Measurements from ENCODE around the gene ZNF410. TPM values are rescaled to one million over a fixed set of nuclear protein-coding genes. Genes with fewer than 3 reads are reported as not detected.
A peak's percentile ranks its signal among the peaks of the same experiment; 100 is the strongest.

Gene ZNF410
- total and polyA plus RNA-seq, 2 of the 13 experiments (the other 11 are each of a cell fraction or from before 2014, with no cell fraction given), result 19.2 to 44.3 TPM

- TF ChIP-seq YY1 (IDR thresholded peaks at IDR 0.05; ENCODE audit: insufficient read depth, insufficient replicate concordance, low read depth, low read length) (peak; percentile 89), GABPA (IDR thresholded peaks at IDR 0.05; ENCODE audit: low read depth, low read length) (peak; percentile 71), GABPA (CRISPR knock-in tag; IDR thresholded peaks at IDR 0.05; ENCODE audit: low read depth) (peak; percentile 93), EP300 (IDR thresholded peaks at IDR 0.05; ENCODE audit: low read depth in 2 of 2, low read length in 2 of 2) (peak in 1 of 2 experiments; percentile 5; a peak in 1 of 4 replicates), EP300 (CRISPR knock-in tag; IDR thresholded peaks at IDR 0.05; ENCODE audit: borderline replicate concordance) (no peak), ZNF790 (CRISPR knock-in tag; IDR thresholded peaks at IDR 0.05; ENCODE audit: borderline replicate concordance) (no peak), SOX6 (IDR thresholded peaks at IDR 0.05) (no peak), SOX6 (CRISPR knock-in tag; IDR thresholded peaks at IDR 0.05) (peak; percentile 72), FOSL1 (CRISPR knock-in tag; IDR thresholded peaks at IDR 0.05; ENCODE audit: borderline replicate concordance) (no peak), ZNF572 (CRISPR knock-in tag; IDR thresholded peaks at IDR 0.05) (0 out of 2 replicates have a peak, but pooled peaks have one; percentile 75), ONECUT2 (CRISPR knock-in tag; IDR thresholded peaks at IDR 0.05) (0 out of 2 replicates have a peak, but pooled peaks have one; percentile 13), ZNF331 (CRISPR knock-in tag; IDR thresholded peaks at IDR 0.05) (no peak), RBAK (CRISPR knock-in tag; IDR thresholded peaks at IDR 0.05) (no peak), RELA (CRISPR knock-in tag; IDR thresholded peaks at IDR 0.05) (no peak), ZBTB3 (CRISPR knock-in tag; IDR thresholded peaks at IDR 0.05; ENCODE audit: borderline replicate concordance, low read depth) (no peak), BRCA1 (CRISPR knock-in tag; IDR thresholded peaks at IDR 0.05) (no peak), JDP2 (CRISPR knock-in tag; IDR thresholded peaks at IDR 0.05; ENCODE audit: borderline replicate concordance) (no peak), NR2C2 (CRISPR knock-in tag; IDR thresholded peaks at IDR 0.05; ENCODE audit: borderline replicate concordance) (peak; percentile 98), ZNF280D (CRISPR knock-in tag; IDR thresholded peaks at IDR 0.05) (no peak), ETV5 (CRISPR knock-in tag; IDR thresholded peaks at IDR 0.05; ENCODE audit: borderline replicate concordance) (peak; percentile 81; the same call in 1 of the 2 replicates), FOXO1 (CRISPR knock-in tag; IDR thresholded peaks at IDR 0.05) (no peak), U2AF2 (IDR thresholded peaks at IDR 0.05; ENCODE audit: low read depth, low read length) (no peak), THYN1 (CRISPR knock-in tag; IDR thresholded peaks at IDR 0.05; ENCODE audit: borderline replicate concordance, low read depth) (no peak)
- TF ChIP-seq, protein P1, sequence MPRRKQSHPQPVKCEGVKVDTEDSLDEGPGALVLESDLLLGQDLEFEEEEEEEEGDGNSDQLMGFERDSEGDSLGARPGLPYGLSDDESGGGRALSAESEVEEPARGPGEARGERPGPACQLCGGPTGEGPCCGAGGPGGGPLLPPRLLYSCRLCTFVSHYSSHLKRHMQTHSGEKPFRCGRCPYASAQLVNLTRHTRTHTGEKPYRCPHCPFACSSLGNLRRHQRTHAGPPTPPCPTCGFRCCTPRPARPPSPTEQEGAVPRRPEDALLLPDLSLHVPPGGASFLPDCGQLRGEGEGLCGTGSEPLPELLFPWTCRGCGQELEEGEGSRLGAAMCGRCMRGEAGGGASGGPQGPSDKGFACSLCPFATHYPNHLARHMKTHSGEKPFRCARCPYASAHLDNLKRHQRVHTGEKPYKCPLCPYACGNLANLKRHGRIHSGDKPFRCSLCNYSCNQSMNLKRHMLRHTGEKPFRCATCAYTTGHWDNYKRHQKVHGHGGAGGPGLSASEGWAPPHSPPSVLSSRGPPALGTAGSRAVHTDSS (CRISPR knock-in tag; conservative IDR thresholded peaks at IDR 0.05), result no peak
- TF ChIP-seq, protein P2, sequence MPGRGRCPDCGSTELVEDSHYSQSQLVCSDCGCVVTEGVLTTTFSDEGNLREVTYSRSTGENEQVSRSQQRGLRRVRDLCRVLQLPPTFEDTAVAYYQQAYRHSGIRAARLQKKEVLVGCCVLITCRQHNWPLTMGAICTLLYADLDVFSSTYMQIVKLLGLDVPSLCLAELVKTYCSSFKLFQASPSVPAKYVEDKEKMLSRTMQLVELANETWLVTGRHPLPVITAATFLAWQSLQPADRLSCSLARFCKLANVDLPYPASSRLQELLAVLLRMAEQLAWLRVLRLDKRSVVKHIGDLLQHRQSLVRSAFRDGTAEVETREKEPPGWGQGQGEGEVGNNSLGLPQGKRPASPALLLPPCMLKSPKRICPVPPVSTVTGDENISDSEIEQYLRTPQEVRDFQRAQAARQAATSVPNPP (CRISPR knock-in tag; IDR thresholded peaks at IDR 0.05), result peak; percentile 84; the same call in 1 of the 2 replicates
These were observed 63.4 kb downstream of the ZNF410 start, which contains the start of the genes COQ6 and FAM161B (continued) for GRCh38 chr14:73949752-73950734.

Measured in HepG2 (cell line).